Kasumi-1 (cell line): ENCODE measurements around the gene METTL1.
"Not testable (repeated sequence)": the region's sequence is repeated elsewhere in the genome, so short reads cannot be mapped to it uniquely, and the experiment has no call there.

Experiments
- DNase-seq, 2 experiments: peaks; one replicate each; lab custom pipeline; 2025; lab: John Stamatoyannopoulos, UW

METTL1 gene

GRCh38 chr12:57724003-57724935 is 47.6 kb downstream of the METTL1 start:
- DNase-seq: no peak

GRCh38 chr12:57723630-57723962 is 48.3 kb downstream of the METTL1 start:
- DNase-seq: no peak

- no peak for DNase-seq
Measured at GRCh38 chr12:57722716-57723629, 48.9 kb downstream of the METTL1 start.

- not testable (repeated sequence) for DNase-seq
Measured at GRCh38 chr12:57721846-57722608, 49.9 kb downstream of the METTL1 start.

GRCh38 chr12:57720606-57721595 is 51.0 kb downstream of the METTL1 start:
- DNase-seq: no peak

GRCh38 chr12:57719777-57720605 is 51.9 kb downstream of the METTL1 start:
- DNase-seq: no peak

- no peak for DNase-seq
Measured at GRCh38 chr12:57718641-57719528, 53.0 kb downstream of the METTL1 start.
